ENCODE measurements around the gene PANX2.

PANX2 gene

GRCh38 chr22:50219800-50220602, 49.5 kb downstream of the PANX2 start:
- Histone ChIP-seq H3K9me3 (no peaks in the 10 kb centered on the region), H3K36me3 (peaks cover 91% of the 10 kb centered on the region), H3K4me2 (peak overlapping the region; percentile 80), H3K4me1 (peaks cover 78% of the 10 kb centered on the region), H3K9ac (0 out of 2 replicates have a peak overlapping the region, but pooled peaks have one; percentile 12), H3K27me3 (no peaks in the 10 kb centered on the region), H4K20me1 (peaks cover 91% of the 10 kb centered on the region), H3K4me3 (no peak overlapping the region), H3K27ac (peak overlapping the region; percentile 35)
- TF ChIP-seq Cebpa-rat (IDR thresholded peaks at IDR 0.05): no peak

GRCh38 chr22:50220603-50221409, 50.3 kb downstream of the PANX2 start:
- Histone ChIP-seq H3K4me2 (peak overlapping the region; percentile 80), H3K4me1 (peaks cover 85% of the 10 kb centered on the region), H3K27ac (no peak overlapping the region; the same call in 1 of the 2 replicates), H3K36me3 (peaks cover 92% of the 10 kb centered on the region), H3K9me3 (no peaks in the 10 kb centered on the region), H4K20me1 (peaks cover 93% of the 10 kb centered on the region), H3K4me3 (no peak overlapping the region; the same call in 1 of the 2 replicates), H3K9ac (no peak overlapping the region), H3K27me3 (no peaks in the 10 kb centered on the region)
- TF ChIP-seq Cebpa-rat (IDR thresholded peaks at IDR 0.05): no peak

GRCh38 chr22:50221410-50222300, 51.1 kb downstream of the PANX2 start:
- Histone ChIP-seq H3K4me1 (peaks cover 88% of the 10 kb centered on the region), H4K20me1 (peaks cover 90% of the 10 kb centered on the region), H3K4me3 (peak overlapping the region; percentile 17; the same call in 1 of the 2 replicates), H3K36me3 (peaks cover 87% of the 10 kb centered on the region), H3K9me3 (no peaks in the 10 kb centered on the region), H3K27ac (no peak overlapping the region), H3K4me2 (peak overlapping the region; percentile 77), H3K27me3 (no peaks in the 10 kb centered on the region), H3K9ac (peak overlapping the region; percentile 22; the same call in 1 of the 2 replicates)
- no peak for TF ChIP-seq Cebpa-rat (IDR thresholded peaks at IDR 0.05)

GRCh38 chr22:50222508-50222907, 52.0 kb downstream of the PANX2 start:
- Histone ChIP-seq H3K9ac (peak overlapping the region; percentile 22; the same call in 1 of the 2 replicates), H3K4me3 (no peak overlapping the region), H3K4me1 (peaks cover 88% of the 10 kb centered on the region), H4K20me1 (peaks cover 90% of the 10 kb centered on the region), H3K27ac (no peak overlapping the region), H3K9me3 (no peaks in the 10 kb centered on the region), H3K36me3 (peaks cover 79% of the 10 kb centered on the region), H3K27me3 (no peaks in the 10 kb centered on the region), H3K4me2 (peak overlapping the region; percentile 77)
- TF ChIP-seq Cebpa-rat (IDR thresholded peaks at IDR 0.05): no peak

DNA sequence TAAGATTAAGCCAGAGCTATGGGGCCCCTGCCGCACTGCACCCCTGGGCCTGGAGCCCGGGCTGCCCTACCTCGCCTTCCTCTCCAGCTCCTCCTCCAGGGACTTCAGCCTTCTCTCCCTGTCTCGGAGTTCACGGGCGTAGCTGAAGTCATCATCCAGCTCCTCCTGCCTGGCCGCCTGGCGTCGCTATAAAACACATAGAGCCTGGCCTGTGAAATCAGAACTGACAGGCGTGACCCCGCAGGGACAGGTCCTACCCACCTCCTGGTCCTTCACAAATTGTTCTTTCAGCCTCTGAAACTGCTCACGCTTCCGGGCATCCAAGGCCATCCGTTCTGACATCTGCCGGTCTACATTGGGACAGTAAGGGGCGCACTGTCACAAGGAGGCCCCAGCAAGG, 53.5 kb downstream of the PANX2 start:
- H3K4me1 ChIP-seq: peaks cover 88% of the 10 kb centered on the region
- H3K4me2 ChIP-seq: no peak overlapping the region
- H3K27ac ChIP-seq: no peak overlapping the region
- H3K4me3 ChIP-seq: no peak overlapping the region
- H3K27me3 ChIP-seq: no peaks in the 10 kb centered on the region
- H3K9me3 ChIP-seq: no peaks in the 10 kb centered on the region
- peaks cover 90% of the 10 kb centered on the region for H4K20me1 ChIP-seq
- peaks cover 68% of the 10 kb centered on the region for H3K36me3 ChIP-seq
- H3K9ac ChIP-seq: no peak overlapping the region
- TF ChIP-seq Cebpa-rat (IDR thresholded peaks at IDR 0.05): no peak

DNA sequence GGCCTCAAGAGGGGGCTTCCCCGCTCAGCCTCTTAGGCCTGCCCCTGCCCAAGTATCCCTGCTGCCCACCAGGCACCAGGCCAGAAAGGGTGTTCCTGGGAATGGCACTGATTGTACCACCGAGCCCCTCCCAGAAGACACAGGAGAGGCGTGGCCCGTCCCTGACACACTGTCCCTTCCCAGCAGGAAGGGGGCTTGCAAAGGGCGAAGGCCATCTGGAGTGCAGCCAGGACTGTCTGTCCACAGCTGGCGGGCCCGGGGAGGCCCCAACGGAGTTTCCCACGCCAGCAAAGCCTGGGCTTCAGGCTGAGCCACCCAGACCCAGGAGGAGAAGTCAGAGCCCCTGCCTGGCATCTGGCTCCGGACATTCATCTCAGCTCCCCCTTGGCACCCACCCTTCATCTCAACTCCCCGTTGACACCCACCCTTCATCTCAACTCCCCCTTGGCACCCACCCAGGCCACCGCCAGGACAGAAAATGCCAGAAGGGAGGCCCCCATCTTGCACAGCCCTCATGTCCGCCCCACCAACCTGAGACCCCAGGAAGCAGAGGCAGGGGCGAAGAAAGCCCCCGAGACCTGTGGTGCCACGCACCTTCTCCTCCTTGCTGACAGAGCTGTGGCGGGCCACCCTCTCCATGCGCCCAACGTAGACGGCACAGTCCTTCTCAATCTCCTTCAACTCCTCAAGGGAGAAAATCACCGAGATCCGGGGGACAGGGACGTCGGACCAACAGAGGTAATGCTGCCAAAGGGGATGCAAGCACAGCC, 54.9 kb downstream of the PANX2 start:
- Histone ChIP-seq H3K4me2 (peak overlapping the region; percentile 87), H3K4me3 (no peak overlapping the region)

DNA sequence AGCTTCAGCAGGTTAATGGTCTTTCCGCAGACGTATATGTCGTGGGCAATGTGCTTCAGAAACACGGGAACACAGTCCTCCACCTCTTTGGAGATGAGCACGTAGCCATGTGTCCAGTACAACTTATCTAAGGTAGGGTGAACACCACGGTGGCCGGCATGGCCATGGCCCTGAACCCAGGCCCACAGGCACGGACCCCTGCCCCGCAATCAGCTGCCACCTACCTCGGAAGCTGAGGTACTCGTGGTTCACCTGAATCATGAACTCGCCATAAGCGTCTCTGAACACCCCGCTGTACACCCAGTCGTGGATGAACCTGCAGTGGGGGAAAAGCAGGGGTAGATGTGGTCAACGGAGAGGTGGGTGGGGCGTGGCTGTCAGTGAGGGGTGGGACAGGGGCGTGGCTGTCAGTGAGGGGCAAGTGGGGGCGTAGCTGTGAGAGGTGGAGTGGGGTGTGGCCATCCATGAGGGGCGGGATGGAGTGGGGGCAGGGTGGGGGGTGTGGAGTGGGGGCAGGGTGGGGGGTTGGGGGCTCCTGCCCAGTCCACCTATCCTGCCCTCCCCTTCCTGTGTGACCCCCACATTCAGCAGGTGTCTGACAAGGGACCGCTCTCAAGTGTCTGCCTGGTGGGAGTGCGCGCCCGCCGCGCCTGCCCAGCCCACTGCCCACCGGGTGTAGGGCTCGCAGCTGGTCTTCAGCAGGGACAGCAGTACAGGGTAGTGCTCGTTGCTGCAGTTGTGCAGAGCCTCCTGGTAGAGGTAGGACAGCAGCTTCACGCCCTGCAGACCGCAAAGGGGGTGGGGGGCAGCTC, 55.7 kb downstream of the PANX2 start:
- H3K4me1 ChIP-seq: peaks cover 88% of the 10 kb centered on the region
- H3K4me3 ChIP-seq: peak overlapping the region; percentile 51
- H3K9ac ChIP-seq: peak overlapping the region; percentile 20
- peaks cover 79% of the 10 kb centered on the region for H4K20me1 ChIP-seq
- no peaks in the 10 kb centered on the region for H3K27me3 ChIP-seq
- peak overlapping the region; percentile 70 for H3K27ac ChIP-seq
- peaks cover 57% of the 10 kb centered on the region for H3K36me3 ChIP-seq
- no peaks in the 10 kb centered on the region for H3K9me3 ChIP-seq
- H3K4me2 ChIP-seq: peak overlapping the region; percentile 87
- TF ChIP-seq Cebpa-rat (IDR thresholded peaks at IDR 0.05): no peak

More for the DNA sequence above, 54.9 kb downstream of the PANX2 start:
- H3K9ac ChIP-seq: no peak overlapping the region
- no peaks in the 10 kb centered on the region for H3K27me3 ChIP-seq
- H3K9me3 ChIP-seq: no peaks in the 10 kb centered on the region
- H3K27ac ChIP-seq: no peak overlapping the region
- H4K20me1 ChIP-seq: peaks cover 87% of the 10 kb centered on the region
- H3K4me1 ChIP-seq: peaks cover 88% of the 10 kb centered on the region
- TF ChIP-seq Cebpa-rat (IDR thresholded peaks at IDR 0.05): no peak
- peaks cover 66% of the 10 kb centered on the region for H3K36me3 ChIP-seq

DNA sequence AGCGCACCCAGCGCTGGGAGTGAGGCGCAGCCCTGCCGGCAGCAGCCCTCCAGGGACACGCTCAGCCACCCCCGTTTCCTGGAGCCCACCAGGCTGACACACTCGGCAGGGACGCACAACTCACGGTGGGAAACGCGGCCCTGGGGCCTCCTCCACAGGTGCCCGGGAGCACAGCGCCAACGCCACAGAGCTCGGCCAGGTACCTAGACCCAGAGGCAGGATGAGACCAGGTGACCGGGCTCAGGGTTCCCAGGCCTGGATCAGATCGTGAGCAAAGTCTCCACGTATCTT, 56.3 kb downstream of the PANX2 start:
- Histone ChIP-seq H3K9me3 (no peaks in the 10 kb centered on the region), H3K27ac (peak overlapping the region; percentile 70), H4K20me1 (peaks cover 74% of the 10 kb centered on the region), H3K4me2 (peak overlapping the region; percentile 87), H3K4me1 (peaks cover 88% of the 10 kb centered on the region), H3K27me3 (no peaks in the 10 kb centered on the region), H3K4me3 (peak overlapping the region; percentile 51), H3K36me3 (peaks cover 51% of the 10 kb centered on the region), H3K9ac (peak overlapping the region; percentile 20)
- TF ChIP-seq Cebpa-rat (IDR thresholded peaks at IDR 0.05): no peak

Data from BLaER1 (cell line).